Measurements from ENCODE around the gene SRPX.

SRPX gene

DNA sequence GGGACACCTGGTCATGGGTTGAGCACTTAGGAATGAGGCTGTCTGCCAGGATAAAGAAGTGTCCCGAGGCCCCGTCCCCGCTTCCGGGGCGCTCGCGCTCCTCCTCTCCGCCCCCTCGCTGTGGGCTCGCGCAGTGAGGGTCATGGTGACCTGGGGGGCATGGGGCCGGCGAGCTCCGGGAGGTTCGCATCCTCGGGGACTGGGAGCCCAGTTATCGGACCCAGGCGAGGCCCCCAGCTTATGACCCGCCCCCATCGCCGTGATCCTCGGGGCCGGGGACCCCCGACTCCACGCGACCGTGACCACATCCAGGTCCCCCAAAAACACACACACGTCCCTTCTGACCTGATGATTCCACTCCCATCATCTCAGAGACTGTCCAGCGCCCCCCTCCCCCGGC, 35.3 kb upstream of the SRPX start:
- Histone ChIP-seq H3K36me3 (ENCODE audit: control insufficient read depth, insufficient read depth, low read length) (no peaks in the 10 kb centered on the region), H3K9me3 (ENCODE audit: control insufficient read depth, low read length) (no peaks in the 10 kb centered on the region), H3K4me1 (no peaks in the 10 kb centered on the region), H3K9ac (no peak overlapping the region), H2AFZ (no peak overlapping the region), H3K27ac (no peak overlapping the region), H3K79me2 (no peaks in the 10 kb centered on the region), H3K27me3 (ENCODE audit: control insufficient read depth, insufficient read depth, low read length) (no peaks in the 10 kb centered on the region), H3K4me2 (ENCODE audit: low read length) (no peak overlapping the region), H3K4me3 (ENCODE audit: low read depth, low read length) (no peak overlapping the region)
- TF ChIP-seq, protein P1, sequence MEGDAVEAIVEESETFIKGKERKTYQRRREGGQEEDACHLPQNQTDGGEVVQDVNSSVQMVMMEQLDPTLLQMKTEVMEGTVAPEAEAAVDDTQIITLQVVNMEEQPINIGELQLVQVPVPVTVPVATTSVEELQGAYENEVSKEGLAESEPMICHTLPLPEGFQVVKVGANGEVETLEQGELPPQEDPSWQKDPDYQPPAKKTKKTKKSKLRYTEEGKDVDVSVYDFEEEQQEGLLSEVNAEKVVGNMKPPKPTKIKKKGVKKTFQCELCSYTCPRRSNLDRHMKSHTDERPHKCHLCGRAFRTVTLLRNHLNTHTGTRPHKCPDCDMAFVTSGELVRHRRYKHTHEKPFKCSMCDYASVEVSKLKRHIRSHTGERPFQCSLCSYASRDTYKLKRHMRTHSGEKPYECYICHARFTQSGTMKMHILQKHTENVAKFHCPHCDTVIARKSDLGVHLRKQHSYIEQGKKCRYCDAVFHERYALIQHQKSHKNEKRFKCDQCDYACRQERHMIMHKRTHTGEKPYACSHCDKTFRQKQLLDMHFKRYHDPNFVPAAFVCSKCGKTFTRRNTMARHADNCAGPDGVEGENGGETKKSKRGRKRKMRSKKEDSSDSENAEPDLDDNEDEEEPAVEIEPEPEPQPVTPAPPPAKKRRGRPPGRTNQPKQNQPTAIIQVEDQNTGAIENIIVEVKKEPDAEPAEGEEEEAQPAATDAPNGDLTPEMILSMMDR (IDR thresholded peaks at IDR 0.05) = no peak

DNA sequence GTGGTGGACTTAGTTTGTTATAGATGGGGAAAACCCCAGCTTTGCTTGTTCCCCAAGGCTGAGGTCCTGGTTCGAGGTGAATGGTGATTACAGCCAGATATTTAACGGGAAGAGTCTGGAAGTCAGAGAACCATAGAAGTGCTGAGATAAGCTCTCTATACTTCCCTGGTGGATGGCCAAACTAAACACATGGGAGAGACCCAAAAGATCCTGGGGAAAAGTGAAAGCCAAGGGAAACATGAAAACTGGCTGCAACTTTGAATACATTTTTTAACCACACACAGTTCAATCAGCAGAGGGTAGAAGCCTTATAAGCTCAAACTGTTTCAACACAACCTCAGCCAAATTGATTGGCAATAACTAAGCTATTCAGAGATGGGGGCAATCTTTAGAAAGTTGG, 29.3 kb upstream of the SRPX start:
- H3K27ac ChIP-seq = no peak overlapping the region

DNA sequence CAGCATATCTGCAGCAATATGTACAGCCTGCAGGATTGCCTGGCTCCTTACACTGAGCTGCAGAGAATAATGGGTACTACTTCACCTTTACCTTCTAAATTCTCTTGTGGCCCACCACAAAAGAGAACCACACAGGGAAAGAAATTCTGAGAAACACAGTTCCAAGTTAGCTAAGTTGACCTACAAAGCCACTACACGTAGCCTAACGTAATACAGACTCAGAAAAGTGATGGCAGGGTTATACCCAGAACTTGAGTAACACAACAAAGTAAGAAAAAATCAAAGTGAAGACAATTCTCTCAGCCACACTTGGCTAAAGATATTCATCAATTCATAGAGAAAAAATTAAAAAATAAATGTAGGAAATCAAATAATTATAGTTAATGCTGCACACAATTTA, 26.4 kb upstream of the SRPX start:
- no peak overlapping the region for H2AFZ ChIP-seq
- no peaks in the 10 kb centered on the region for H3K9me3 ChIP-seq (ENCODE audit: control insufficient read depth, low read length)
- no peaks in the 10 kb centered on the region for H3K27me3 ChIP-seq (ENCODE audit: control insufficient read depth, insufficient read depth, low read length)
- no peak overlapping the region for H3K27ac ChIP-seq
- no peak overlapping the region for H3K9ac ChIP-seq
- no peaks in the 10 kb centered on the region for H3K36me3 ChIP-seq (ENCODE audit: control insufficient read depth, insufficient read depth, low read length)
- H3K4me1 ChIP-seq = no peaks in the 10 kb centered on the region
- H3K4me2 ChIP-seq (ENCODE audit: low read length) = no peak overlapping the region
- TF ChIP-seq, protein P1 (IDR thresholded peaks at IDR 0.05) = no peak
- no peak overlapping the region for H3K4me3 ChIP-seq (ENCODE audit: low read depth, low read length)
- no peaks in the 10 kb centered on the region for H3K79me2 ChIP-seq

More for the DNA sequence above, 29.3 kb upstream of the SRPX start:
- Histone ChIP-seq H3K9ac (no peak overlapping the region), H2AFZ (no peak overlapping the region), H3K4me1 (no peaks in the 10 kb centered on the region), H3K27me3 (ENCODE audit: control insufficient read depth, insufficient read depth, low read length) (no peaks in the 10 kb centered on the region), H3K9me3 (ENCODE audit: control insufficient read depth, low read length) (no peaks in the 10 kb centered on the region), H3K79me2 (no peaks in the 10 kb centered on the region), H3K4me3 (ENCODE audit: low read depth, low read length) (no peak overlapping the region), H3K36me3 (ENCODE audit: control insufficient read depth, insufficient read depth, low read length) (no peaks in the 10 kb centered on the region), H3K4me2 (ENCODE audit: low read length) (no peak overlapping the region)
- TF ChIP-seq, protein P1 (IDR thresholded peaks at IDR 0.05) = no peak

DNA sequence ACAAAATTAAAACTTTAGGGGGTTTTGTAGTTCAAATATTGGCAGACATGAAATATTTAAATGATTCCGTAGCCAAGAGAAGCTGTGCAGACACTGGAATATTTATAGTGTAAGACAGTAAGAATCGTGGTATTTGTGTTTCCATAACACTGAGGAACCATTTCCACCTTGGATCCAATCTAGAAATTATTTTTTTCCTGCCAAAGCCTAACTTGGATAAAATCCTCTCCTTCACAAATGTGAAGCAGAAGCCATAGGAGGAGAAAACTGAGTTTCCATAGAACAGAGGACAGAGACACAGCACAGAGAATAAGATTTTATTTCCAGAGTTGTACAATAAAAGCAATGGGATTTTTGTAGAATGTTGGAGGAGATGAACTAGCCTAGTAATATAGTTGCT, 19.9 kb upstream of the SRPX start:
- Histone ChIP-seq H3K27ac (no peak overlapping the region), H3K36me3 (ENCODE audit: control insufficient read depth, insufficient read depth, low read length) (no peaks in the 10 kb centered on the region), H3K4me2 (ENCODE audit: low read length) (no peak overlapping the region), H3K79me2 (no peaks in the 10 kb centered on the region), H3K27me3 (ENCODE audit: control insufficient read depth, insufficient read depth, low read length) (no peaks in the 10 kb centered on the region), H3K9ac (no peak overlapping the region), H3K4me1 (no peaks in the 10 kb centered on the region), H3K9me3 (ENCODE audit: control insufficient read depth, low read length) (no peaks in the 10 kb centered on the region), H3K4me3 (ENCODE audit: low read depth, low read length) (no peak overlapping the region), H2AFZ (no peak overlapping the region)
- TF ChIP-seq, protein P1 (IDR thresholded peaks at IDR 0.05) = no peak

DNA sequence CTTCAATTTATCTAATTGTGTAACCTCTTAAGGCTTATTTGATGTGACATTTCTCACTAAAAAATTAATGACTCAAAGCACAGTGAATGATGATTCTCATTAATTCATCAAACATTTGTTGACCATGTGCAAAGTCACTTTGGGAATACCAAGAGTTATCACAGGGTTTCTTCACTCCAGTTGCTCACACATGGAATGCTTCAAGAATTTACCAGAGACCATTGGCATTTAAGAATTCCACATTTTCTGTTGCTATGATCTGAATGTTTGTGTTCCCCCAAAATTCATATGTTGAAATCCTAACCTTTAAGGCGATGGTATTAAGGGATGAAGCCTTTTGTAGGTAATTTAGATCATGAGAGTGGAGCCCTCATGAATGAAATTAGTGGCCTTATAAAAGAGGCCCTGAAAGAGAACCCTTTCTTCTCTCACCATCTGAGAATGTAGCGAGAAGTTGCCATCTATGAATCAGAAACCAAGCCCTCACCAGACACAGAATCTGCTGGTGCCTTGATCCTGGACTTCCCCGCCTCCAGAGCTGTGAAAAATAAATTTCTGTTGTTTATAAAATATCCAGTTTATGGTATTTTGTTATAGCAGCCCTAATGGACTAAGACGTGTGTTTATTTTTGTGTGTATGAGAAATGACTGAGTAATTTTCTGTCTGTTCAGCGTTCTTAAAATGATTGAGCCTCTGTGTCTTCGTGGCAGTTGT, 16.4 kb upstream of the SRPX start:
- H3K27ac ChIP-seq = no peak overlapping the region
- no peak overlapping the region for H3K4me3 ChIP-seq (ENCODE audit: low read depth, low read length)
- H3K9ac ChIP-seq = no peak overlapping the region
- H3K4me2 ChIP-seq (ENCODE audit: low read length) = no peak overlapping the region
- H3K79me2 ChIP-seq = no peaks in the 10 kb centered on the region
- TF ChIP-seq, protein P1 (IDR thresholded peaks at IDR 0.05) = no peak
- H3K9me3 ChIP-seq (ENCODE audit: control insufficient read depth, low read length) = no peaks in the 10 kb centered on the region
- no peaks in the 10 kb centered on the region for H3K36me3 ChIP-seq (ENCODE audit: control insufficient read depth, insufficient read depth, low read length)
- H3K27me3 ChIP-seq (ENCODE audit: control insufficient read depth, insufficient read depth, low read length) = no peaks in the 10 kb centered on the region
- H2AFZ ChIP-seq = no peak overlapping the region
- H3K4me1 ChIP-seq = no peaks in the 10 kb centered on the region

Measured in parathyroid adenoma (tissue), 2 donors.